HL-60 (cell line): ENCODE results near the gene BUD23.

Experiments
- CTCF ChIP-seq: IDR thresholded peaks from one replicate; pipeline ENCODE4 v1.5.1; 2011; ENCODE audit warnings: low read length, control low read depth, inconsistent platforms; ENCODE audit not compliant: insufficient read depth
- GABPA ChIP-seq: IDR thresholded peaks from 2 replicates; pipeline ENCODE4 v1.6.1; 2012; ENCODE audit warnings: low read depth
- REST ChIP-seq: IDR thresholded peaks from 2 replicates; pipeline ENCODE4 v1.6.1; 2012; ENCODE audit warnings: low read depth; ENCODE audit not compliant: insufficient replicate concordance

- TF ChIP-seq CTCF = peak; percentile 18
- TF ChIP-seq REST = no peak
- TF ChIP-seq GABPA = no peak
These were observed 15.9 kb upstream of the BUD23 start, which contains the start of gene VPS37D for GRCh38 chr7:73667344-73668102.
